NCI-H2171 (cell line): ENCODE data around the gene ICOSLG.
"Not testable (repeated sequence)": the region's sequence is repeated elsewhere in the genome, so short reads cannot be mapped to it uniquely, and the experiment has no call there.

Source experiments
- DNase-seq: peaks from one replicate; lab custom pipeline; 2025; lab: John Stamatoyannopoulos, UW

ICOSLG gene

DNA sequence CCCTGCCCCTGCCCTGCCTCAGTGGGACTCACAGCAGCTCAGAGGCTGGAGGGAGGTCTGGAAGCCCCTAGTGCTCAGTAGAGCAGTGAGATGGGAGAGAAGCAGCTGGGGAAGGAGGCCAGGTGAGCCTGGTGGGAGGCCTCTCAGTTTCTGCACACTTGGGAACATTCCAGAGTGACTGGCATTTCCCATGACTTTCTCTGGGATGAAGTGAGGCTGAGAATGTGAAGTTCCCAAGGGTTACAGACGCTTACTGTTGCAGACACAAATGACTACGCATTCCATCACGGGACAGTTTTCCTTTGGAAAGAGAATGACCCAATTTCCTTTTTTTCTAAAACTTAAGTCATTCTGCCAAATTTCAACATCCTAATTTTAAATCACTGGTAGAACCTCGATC lies 59.2 kb downstream of the ICOSLG start:
- not testable (repeated sequence) for DNase-seq

DNA sequence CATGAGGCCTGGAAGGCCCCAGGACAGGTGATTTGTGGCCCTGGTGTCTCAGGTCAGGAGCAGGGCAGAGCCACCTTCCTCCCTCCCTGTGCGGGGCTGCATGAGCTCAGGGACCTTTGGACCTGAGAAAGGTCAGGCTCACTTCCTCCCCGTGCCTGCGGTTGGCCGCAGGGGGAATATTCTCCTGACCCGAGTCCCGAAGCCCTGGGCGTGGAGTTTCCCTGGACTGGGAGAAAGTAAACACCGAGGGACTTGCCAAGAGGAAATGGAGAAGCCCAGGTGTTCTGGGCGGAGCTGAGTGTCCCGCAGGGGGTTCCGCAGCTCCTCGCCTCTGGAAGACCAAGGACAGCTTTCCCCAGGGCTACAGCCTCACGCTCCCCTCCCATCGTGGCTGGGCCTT lies 64.6 kb downstream of the ICOSLG start:
- DNase-seq: not testable (repeated sequence)

DNA sequence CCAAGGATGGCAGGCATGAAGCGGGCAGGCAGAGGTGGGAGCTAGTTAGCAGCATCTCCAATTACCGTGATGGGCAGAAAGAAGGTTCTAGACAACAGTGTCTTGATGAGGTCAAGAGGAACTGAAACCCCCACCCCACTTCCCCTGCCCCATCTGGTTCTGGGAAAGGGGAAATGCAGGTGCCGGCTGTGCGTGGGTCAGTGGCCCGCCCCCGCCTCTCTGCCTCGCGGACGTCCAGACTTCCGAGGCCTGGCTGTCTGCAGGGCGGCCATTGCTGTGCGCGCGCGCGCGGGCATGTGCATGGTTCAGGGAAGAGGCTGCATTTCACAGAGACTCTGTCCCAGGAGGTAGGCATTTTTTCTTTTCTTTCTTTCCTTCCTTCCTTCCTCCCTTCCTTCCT lies 65.6 kb downstream of the ICOSLG start:
- DNase-seq: not testable (repeated sequence)
